PFSK-1 (cell line): ENCODE data around the gene WDR4.

Experiments used
- POLR2AphosphoS5 ChIP-seq: IDR thresholded peaks from 2 replicates; pipeline ENCODE4 v1.6.1; 2012; ENCODE audit warnings: low read depth, mild to moderate bottlenecking, control low read depth, low read length, moderate library complexity
- REST ChIP-seq, 2 experiments: IDR thresholded peaks; 2 replicates each; pipeline versions ENCODE4 v1.6.1 to v1.8.0; 2011 to 2012; ENCODE audit warnings: low read depth in 2 of 2, low read length in 2 of 2, control low read depth in 1 of 2, inconsistent platforms in 1 of 2, mild to moderate bottlenecking in 1 of 2, moderate library complexity in 1 of 2; ENCODE audit not compliant: insufficient read depth in 1 of 2

- TF ChIP-seq POLR2AphosphoS5 (no peak), REST (IDR thresholded peaks at IDR 0.05; ENCODE audit: insufficient read depth in 1 of 2, low read depth in 2 of 2, low read length in 2 of 2) (no peak)
Observed at GRCh38 chr21:42892582-42892930, 13.2 kb upstream of the WDR4 start.
